CD4-positive, alpha-beta memory T cell (primary cell): ENCODE measurements around the gene ZNF362. TPM values are rescaled to one million over a fixed set of nuclear protein-coding genes. Genes with fewer than 3 reads are reported as not detected.

Source experiments
- CTCF ChIA-PET: fragments of 350-600 bp; sonication (Branson Sonifier 250); formaldehyde crosslinking; loops from one replicate; lab custom pipeline; 2021; ENCODE audit warnings: inconsistent platforms; ENCODE audit not compliant: partially characterized antibody; lab: Charles Lee
- POLR2A ChIA-PET: fragments of 350-600 bp; sonication (Branson Sonifier 250); formaldehyde crosslinking; loops from one replicate; lab custom pipeline; 2021; ENCODE audit not compliant: partially characterized antibody; lab: Charles Lee
- DNase-seq, 5 donors: peaks; one replicate each; pipeline versions ENCODE4 v3.0.0 to v3.0.0-alpha.2; 2020 to 2022; ENCODE audit warnings: mixed read lengths in 1 of 5
- H3K27ac ChIP-seq: one replicate; pipeline ENCODE4 v1.7.0; 2013; ENCODE audit warnings: low read depth, low read length
- H3K27me3 ChIP-seq: 2 replicates; pipeline ENCODE4 v1.7.0; 2013; ENCODE audit warnings: mild to moderate bottlenecking, low read length, moderate library complexity; ENCODE audit not compliant: insufficient read depth
- H3K36me3 ChIP-seq: 2 replicates; pipeline ENCODE4 v1.7.0; 2013; ENCODE audit warnings: mild to moderate bottlenecking, low read length, moderate library complexity; ENCODE audit not compliant: insufficient read depth
- H3K4me1 ChIP-seq: 2 replicates; pipeline ENCODE4 v1.7.0; 2013; ENCODE audit warnings: mild to moderate bottlenecking, low read length, moderate library complexity; ENCODE audit not compliant: insufficient read depth
- H3K4me3 ChIP-seq, 2 donors: one replicate each; pipeline ENCODE4 v1.7.0; 2013; ENCODE audit warnings: low read length in 2 of 2, mild to moderate bottlenecking in 1 of 2
- H3K9me3 ChIP-seq, 2 donors: one replicate each; pipeline ENCODE4 v1.7.0; 2013; ENCODE audit warnings: low read length in 2 of 2, control low read depth in 1 of 2; ENCODE audit not compliant: control insufficient read depth in 1 of 2
- H3K27ac Mint-ChIP-seq, 7 donors: one replicate each; pipeline ENCODE4 v1.8.0; 2020 to 2021; ENCODE audit warnings: mixed read lengths in 7 of 7, mild to moderate bottlenecking in 6 of 7, inconsistent platforms in 3 of 7, moderate library complexity in 3 of 7
- H3K27me3 Mint-ChIP-seq, 2 donors: one replicate each; pipeline ENCODE4 v1.8.0; 2020 to 2021; ENCODE audit warnings: mixed read lengths in 2 of 2
- H3K36me3 Mint-ChIP-seq, 2 donors: one replicate each; pipeline ENCODE4 v1.8.0; 2020 to 2021; ENCODE audit warnings: mixed read lengths in 2 of 2, inconsistent platforms in 1 of 2, mild to moderate bottlenecking in 1 of 2
- H3K4me1 Mint-ChIP-seq, 4 donors: one replicate each; pipeline ENCODE4 v1.8.0; 2020 to 2021; ENCODE audit warnings: mixed read lengths in 4 of 4, mild to moderate bottlenecking in 1 of 4
- H3K4me3 Mint-ChIP-seq, 8 donors: one replicate each; pipeline ENCODE4 v1.8.0; 2020 to 2021; ENCODE audit warnings: mixed read lengths in 8 of 8, mild to moderate bottlenecking in 7 of 8, moderate library complexity in 6 of 8, inconsistent platforms in 3 of 8
- H3K9me3 Mint-ChIP-seq, 8 donors: one replicate each; pipeline ENCODE4 v1.8.0; 2020 to 2021; ENCODE audit warnings: mixed read lengths in 8 of 8, mild to moderate bottlenecking in 5 of 8, inconsistent platforms in 3 of 8, moderate library complexity in 1 of 8
- intact Hi-C: fragments of 100-400 bp; cut with micrococcal nuclease; formaldehyde crosslinking; loops from one replicate; pipeline ENCODE4 v1.15.1; 2023
- polyA plus RNA-seq, 2 donors: library from polyadenylated mRNA; unstranded; fragments of 300-500 nt; fragmentation: Illumina TruSeq; gene quantifications; one replicate each; pipeline ENCODE4 v1.2.3, GENCODE V29; 2021
- total RNA-seq, 2 experiments: library from RNA; stranded (reverse); gene quantifications; one replicate each; pipeline ENCODE4 v1.2.3, GENCODE V29; 2021

The ZNF362 gene
- total and polyA plus RNA-seq, 4 experiments from 2014 or later: 7.1 to 25.9 (median 25.1) TPM

DNA sequence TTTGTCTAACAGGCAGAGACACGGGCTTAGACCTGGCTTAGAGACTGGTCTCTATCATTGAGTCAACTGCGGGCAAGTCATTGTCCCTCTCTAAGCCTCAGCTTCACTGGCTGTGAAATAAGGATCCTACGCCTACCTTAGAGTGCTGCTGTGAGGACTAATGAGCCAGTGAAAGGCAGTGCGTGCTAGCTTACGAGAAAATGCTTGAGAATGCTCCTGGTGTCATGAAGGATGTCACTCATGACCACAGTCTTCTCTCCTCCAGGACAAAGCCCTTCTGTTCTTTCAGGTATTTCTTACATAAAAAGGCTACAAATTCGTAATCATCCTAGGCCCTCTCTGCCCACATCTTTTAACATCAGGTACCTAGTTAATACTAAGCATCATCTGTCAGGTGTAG, 81.1 kb downstream of the ZNF362 start:
- peaks cover 6% of the 10 kb centered on the region for H3K36me3 ChIP-seq
- no peaks in the 10 kb centered on the region for H3K27me3 ChIP-seq
- Mint-ChIP-seq H3K4me1 (peaks cover 23 to 57% (median 31%) of the 10 kb centered on the region in 4 donors), H3K27me3 (no peaks in the 10 kb centered on the region), H3K9me3 (no peaks in the 10 kb centered on the region), H3K27ac (no peak overlapping the region), H3K4me3 (no peak overlapping the region), H3K36me3 (peaks cover 12 to 32% of the 10 kb centered on the region in 2 donors)
- H3K4me3 ChIP-seq: no peak overlapping the region
- intact Hi-C loops: no loop called here
- no peaks in the 10 kb centered on the region for H3K9me3 ChIP-seq
- ChIA-PET POLR2A (no interaction called here), CTCF (interaction anchor here (2.2 kb wide), 1 partner anchor 42 kb away, joined by 15 read pairs; no protein-coding TSS in a partner anchor)
- no peak for DNase-seq
- no peak overlapping the region for H3K27ac ChIP-seq
- peaks cover 16% of the 10 kb centered on the region for H3K4me1 ChIP-seq

- Mint-ChIP-seq H3K4me1 (peaks cover 26 to 63% (median 34%) of the 10 kb centered on the region in 4 donors), H3K4me3 (no peak overlapping the region), H3K9me3 (no peaks in the 10 kb centered on the region), H3K36me3 (peaks cover 6 to 30% of the 10 kb centered on the region in 2 donors), H3K27me3 (no peaks in the 10 kb centered on the region), H3K27ac (peak overlapping the region in 4 of 7 donors; percentile 1 to 23 (median 10))
- Histone ChIP-seq H3K27ac (no peak overlapping the region), H3K36me3 (no peaks in the 10 kb centered on the region), H3K9me3 (no peaks in the 10 kb centered on the region), H3K4me3 (no peak overlapping the region), H3K27me3 (no peaks in the 10 kb centered on the region), H3K4me1 (peaks cover 16% of the 10 kb centered on the region)
- intact Hi-C loops: no loop called here
- ChIA-PET POLR2A (no interaction called here), CTCF (interaction anchor here (0.7 kb wide), 1 partner anchor 43 kb away, joined by 3 read pairs; no protein-coding TSS in a partner anchor)
- no peak for DNase-seq
These were observed 81.8 kb downstream of the ZNF362 start for GRCh38 chr1:33338048-33338439.

GRCh38 chr1:33338440-33339211, 82.3 kb downstream of the ZNF362 start:
- peak overlapping the region in 3 of 7 donors; percentile 1 to 24 (median 16) for H3K27ac Mint-ChIP-seq
- Histone ChIP-seq H3K9me3 (no peaks in the 10 kb centered on the region), H3K4me3 (no peak overlapping the region), H3K27ac (no peak overlapping the region), H3K4me1 (peaks cover 16% of the 10 kb centered on the region), H3K27me3 (no peaks in the 10 kb centered on the region), H3K36me3 (no peaks in the 10 kb centered on the region)
- H3K27me3 Mint-ChIP-seq: no peaks in the 10 kb centered on the region
- peaks cover 27 to 65% (median 35%) of the 10 kb centered on the region in 4 donors for H3K4me1 Mint-ChIP-seq
- ChIA-PET POLR2A (no interaction called here), CTCF (interaction anchor here (0.7 to 1.6 kb wide), 2 partner anchors 40 to 43 kb away, joined by 3 to 5 read pairs; no protein-coding TSS in a partner anchor)
- intact Hi-C loops: no loop called here
- peaks cover 3 to 24% of the 10 kb centered on the region in 2 donors for H3K36me3 Mint-ChIP-seq
- no peak overlapping the region for H3K4me3 Mint-ChIP-seq
- no peaks in the 10 kb centered on the region for H3K9me3 Mint-ChIP-seq
- DNase-seq: no peak

- no peaks in the 10 kb centered on the region for H3K27me3 Mint-ChIP-seq
- DNase-seq: no peak
- Histone ChIP-seq H3K4me1 (peaks cover 16% of the 10 kb centered on the region), H3K36me3 (no peaks in the 10 kb centered on the region), H3K27ac (no peak overlapping the region), H3K4me3 (no peak overlapping the region), H3K27me3 (no peaks in the 10 kb centered on the region), H3K9me3 (no peaks in the 10 kb centered on the region)
- no peak overlapping the region for H3K27ac Mint-ChIP-seq
- H3K4me3 Mint-ChIP-seq: no peak overlapping the region
- CTCF ChIA-PET: interaction anchor here (0.9 to 1.6 kb wide), 2 partner anchors 41 to 44 kb away, joined by 4 to 5 read pairs; no protein-coding TSS in a partner anchor
- intact Hi-C loops: no loop called here
- peaks cover 4 to 25% of the 10 kb centered on the region in 2 donors for H3K36me3 Mint-ChIP-seq
- H3K4me1 Mint-ChIP-seq: peaks cover 27 to 69% (median 41%) of the 10 kb centered on the region in 4 donors
- POLR2A ChIA-PET: interaction anchor here (0.9 kb wide), 1 partner anchor 8 kb away, joined by 3 read pairs; no protein-coding TSS in a partner anchor
- no peaks in the 10 kb centered on the region for H3K9me3 Mint-ChIP-seq
These were observed 83.1 kb downstream of the ZNF362 start for GRCh38 chr1:33339413-33339812.

- Mint-ChIP-seq H3K27me3 (no peaks in the 10 kb centered on the region), H3K4me3 (no peak overlapping the region), H3K4me1 (peaks cover 22 to 69% (median 47%) of the 10 kb centered on the region in 4 donors), H3K9me3 (no peaks in the 10 kb centered on the region), H3K27ac (peak overlapping the region in 1 of 7 donors; percentile 49), H3K36me3 (peaks cover 4 to 24% of the 10 kb centered on the region in 2 donors)
- H3K36me3 ChIP-seq: no peaks in the 10 kb centered on the region
- H3K27me3 ChIP-seq: no peaks in the 10 kb centered on the region
- DNase-seq: no peak
- intact Hi-C loops: no loop called here
- no peak overlapping the region for H3K4me3 ChIP-seq
- POLR2A ChIA-PET: no interaction called here
- CTCF ChIA-PET: interaction anchor here (1.3 kb wide), 1 partner anchor 46 kb away, joined by 5 read pairs; no protein-coding TSS in a partner anchor
- H3K27ac ChIP-seq: no peak overlapping the region
- H3K9me3 ChIP-seq: no peaks in the 10 kb centered on the region
- peaks cover 26% of the 10 kb centered on the region for H3K4me1 ChIP-seq
These were observed 84.9 kb downstream of the ZNF362 start for GRCh38 chr1:33341190-33341589.

DNA sequence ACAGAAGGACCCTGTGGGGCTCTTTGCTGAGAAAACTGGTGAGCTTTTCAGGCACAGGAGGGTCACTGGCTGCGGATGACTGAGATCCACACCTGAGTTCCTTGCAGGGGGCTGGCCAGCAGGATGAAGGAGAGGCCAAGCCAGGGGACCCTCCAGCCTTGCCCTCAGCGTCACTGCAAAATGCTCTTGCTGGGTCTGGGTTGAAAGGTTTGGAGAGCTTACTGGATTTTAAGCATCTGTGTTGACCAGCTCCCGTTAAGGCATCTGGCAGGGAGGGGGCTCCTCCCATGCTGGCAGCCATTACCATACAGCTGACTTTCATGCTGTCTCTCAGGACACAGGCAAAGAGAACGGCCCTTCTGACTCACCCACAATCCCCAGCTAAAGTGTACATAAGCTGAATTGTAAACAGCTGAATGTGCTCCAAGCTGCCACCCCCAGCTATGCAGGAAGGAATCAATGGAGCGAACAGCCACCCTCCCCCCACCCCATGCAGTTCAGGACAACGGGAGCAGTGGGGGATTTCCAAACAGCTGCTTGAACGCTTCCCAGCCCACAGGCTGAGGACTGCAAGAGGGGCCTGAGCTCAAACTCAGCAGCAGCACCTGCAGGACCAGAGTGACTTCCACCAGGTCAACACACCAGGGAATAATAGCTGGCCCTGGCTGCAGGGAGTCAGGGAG, 85.9 kb downstream of the ZNF362 start:
- no peak for DNase-seq
- H3K4me1 ChIP-seq: peaks cover 36% of the 10 kb centered on the region
- no peak overlapping the region for H3K27ac ChIP-seq
- Mint-ChIP-seq H3K27me3 (no peaks in the 10 kb centered on the region), H3K4me1 (peaks cover 31 to 74% (median 53%) of the 10 kb centered on the region in 4 donors), H3K27ac (no peak overlapping the region), H3K36me3 (peaks cover 4 to 24% of the 10 kb centered on the region in 2 donors), H3K9me3 (no peaks in the 10 kb centered on the region), H3K4me3 (no peak overlapping the region)
- H3K4me3 ChIP-seq: no peak overlapping the region
- no peaks in the 10 kb centered on the region for H3K36me3 ChIP-seq
- no peaks in the 10 kb centered on the region for H3K9me3 ChIP-seq
- POLR2A ChIA-PET: no interaction called here
- no peaks in the 10 kb centered on the region for H3K27me3 ChIP-seq
- intact Hi-C loops: no loop called here
- CTCF ChIA-PET: interaction anchor here (1.3 kb wide), 1 partner anchor 47 kb away, joined by 5 read pairs; no protein-coding TSS in a partner anchor

- H3K27me3 ChIP-seq: no peaks in the 10 kb centered on the region
- no peak overlapping the region for H3K4me3 ChIP-seq
- no peaks in the 10 kb centered on the region for H3K9me3 Mint-ChIP-seq
- no peak for DNase-seq
- ChIA-PET POLR2A (no interaction called here), CTCF (interaction anchor here (0.6 to 1.2 kb wide), 2 partner anchors 8 to 48 kb away, joined by 3 to 4 read pairs; no protein-coding TSS in a partner anchor)
- H3K4me3 Mint-ChIP-seq: no peak overlapping the region
- intact Hi-C loops: no loop called here
- H3K4me1 Mint-ChIP-seq: peaks cover 31 to 78% (median 61%) of the 10 kb centered on the region in 4 donors
- H3K27me3 Mint-ChIP-seq: no peaks in the 10 kb centered on the region
- no peak overlapping the region for H3K27ac ChIP-seq
- no peaks in the 10 kb centered on the region for H3K9me3 ChIP-seq
- peaks cover 49% of the 10 kb centered on the region for H3K4me1 ChIP-seq
- H3K27ac Mint-ChIP-seq: no peak overlapping the region
- H3K36me3 ChIP-seq: no peaks in the 10 kb centered on the region
- peaks cover 4 to 26% of the 10 kb centered on the region in 2 donors for H3K36me3 Mint-ChIP-seq
These were observed 87.2 kb downstream of the ZNF362 start for GRCh38 chr1:33343539-33343938.
